ENCODE results near the gene WRAP53. TPM values are rescaled to one million over a fixed set of nuclear protein-coding genes. Genes with fewer than 3 reads are reported as not detected.

The WRAP53 gene
- total RNA-seq, 4 donors from 2014 or later = 1.1 to 3.3 (median 2.1) TPM

- no peak for TF ChIP-seq CTCF (IDR thresholded peaks at IDR 0.05; ENCODE audit: low read depth)
Measured at GRCh38 chr17:7668482-7668881, 19.8 kb upstream of the WRAP53 start.

DNA sequence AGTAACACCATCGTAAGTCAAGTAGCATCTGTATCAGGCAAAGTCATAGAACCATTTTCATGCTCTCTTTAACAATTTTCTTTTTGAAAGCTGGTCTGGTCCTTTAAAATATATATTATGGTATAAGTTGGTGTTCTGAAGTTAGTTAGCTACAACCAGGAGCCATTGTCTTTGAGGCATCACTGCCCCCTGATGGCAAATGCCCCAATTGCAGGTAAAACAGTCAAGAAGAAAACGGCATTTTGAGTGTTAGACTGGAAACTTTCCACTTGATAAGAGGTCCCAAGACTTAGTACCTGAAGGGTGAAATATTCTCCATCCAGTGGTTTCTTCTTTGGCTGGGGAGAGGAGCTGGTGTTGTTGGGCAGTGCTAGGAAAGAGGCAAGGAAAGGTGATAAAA lies 15.0 kb upstream of the WRAP53 start:
- TF ChIP-seq CTCF (IDR thresholded peaks at IDR 0.05; ENCODE audit: low read depth) = no peak

DNA sequence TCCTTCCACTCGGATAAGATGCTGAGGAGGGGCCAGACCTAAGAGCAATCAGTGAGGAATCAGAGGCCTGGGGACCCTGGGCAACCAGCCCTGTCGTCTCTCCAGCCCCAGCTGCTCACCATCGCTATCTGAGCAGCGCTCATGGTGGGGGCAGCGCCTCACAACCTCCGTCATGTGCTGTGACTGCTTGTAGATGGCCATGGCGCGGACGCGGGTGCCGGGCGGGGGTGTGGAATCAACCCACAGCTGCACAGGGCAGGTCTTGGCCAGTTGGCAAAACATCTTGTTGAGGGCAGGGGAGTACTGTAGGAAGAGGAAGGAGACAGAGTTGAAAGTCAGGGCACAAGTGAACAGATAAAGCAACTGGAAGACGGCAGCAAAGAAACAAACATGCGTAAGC lies 13.3 kb upstream of the WRAP53 start:
- TF ChIP-seq CTCF (IDR thresholded peaks at IDR 0.05; ENCODE audit: low read depth) = no peak

- no peak for TF ChIP-seq CTCF (IDR thresholded peaks at IDR 0.05; ENCODE audit: low read depth)
Measured at GRCh38 chr17:7676533-7676932, 11.7 kb upstream of the WRAP53 start.

- TF ChIP-seq CTCF (IDR thresholded peaks at IDR 0.05; ENCODE audit: low read depth) = no peak
Measured at GRCh38 chr17:7677388-7678067, 10.7 kb upstream of the WRAP53 start.

DNA sequence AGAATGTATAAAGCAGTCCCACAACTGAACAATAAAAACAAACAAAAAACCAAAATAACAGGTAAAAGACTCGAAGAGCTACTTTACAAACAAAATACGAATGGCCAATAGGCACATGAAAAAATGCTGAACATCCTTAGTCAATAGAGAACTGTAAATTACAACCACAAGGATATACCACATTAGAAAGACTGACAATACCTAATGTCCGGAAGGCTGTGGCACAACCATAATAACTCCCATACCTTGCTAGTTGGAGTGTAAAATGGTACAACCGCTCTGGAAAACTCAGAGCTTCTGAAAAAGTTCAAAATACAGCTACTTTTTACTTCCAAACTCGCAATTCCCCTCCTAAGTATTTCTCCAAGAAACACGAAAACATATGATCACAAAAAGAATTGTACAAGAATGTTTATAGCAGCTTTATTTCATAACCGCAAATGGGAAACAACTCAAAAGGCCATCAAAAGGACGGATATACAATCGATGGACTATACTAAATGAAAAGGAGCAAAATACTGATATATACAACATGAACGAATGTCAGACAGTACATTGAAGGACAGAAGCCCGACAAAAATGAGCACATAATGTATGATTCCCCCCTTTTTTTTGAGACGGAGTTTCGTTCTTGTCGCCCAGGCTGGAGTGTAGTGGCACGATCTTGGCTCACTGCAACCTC lies 3.3 kb upstream of the WRAP53 start:
- TF ChIP-seq CTCF (IDR thresholded peaks at IDR 0.05; ENCODE audit: low read depth) = no peak

GRCh38 chr17:7685533-7686221 lies 2.6 kb upstream of the WRAP53 start:
- TF ChIP-seq CTCF (IDR thresholded peaks at IDR 0.05; ENCODE audit: low read depth) = no peak

All from subcutaneous adipose tissue (tissue), 4 donors.